GM12878 (cell line): ENCODE measurements around the gene LRRC73.

Experiments
- MXI1 ChIP-seq: fragments of 150-350 bp; IDR thresholded peaks from 2 replicates; pipeline ENCODE4 v1.6.1; 2011; ENCODE audit warnings: low read depth, mild to moderate bottlenecking, inconsistent platforms, low read length, improper control_type of control experiment
- POLR2A ChIP-seq: IDR thresholded peaks from 2 replicates; pipeline ENCODE4 v1.6.1; 2011; ENCODE audit warnings: low read depth, mild to moderate bottlenecking, low read length
- POLR2AphosphoS2 ChIP-seq: IDR thresholded peaks from 2 replicates; pipeline ENCODE4 v1.6.1; 2011; ENCODE audit warnings: low read depth, mild to moderate bottlenecking, low read length, improper control_type of control experiment, moderate library complexity
- TF ChIP-seq, protein P1 (sequence below): IDR thresholded peaks from 2 replicates; pipeline ENCODE4 v1.6.1; 2012; ENCODE audit warnings: mild to moderate bottlenecking, low read depth, low read length
- TF ChIP-seq, protein P2 (sequence below), 3 experiments: IDR thresholded peaks in 2 of 3; conservative IDR thresholded peaks in 1 of 3; 2 replicates each; pipeline ENCODE4 v1.5.1; 2011; ENCODE audit warnings: low read depth in 3 of 3, low read length in 3 of 3, mild to moderate bottlenecking in 3 of 3, control low read depth in 2 of 3, moderate library complexity in 2 of 3, inconsistent platforms in 1 of 3, mixed read lengths in 1 of 3; ENCODE audit not compliant: control insufficient read depth in 2 of 3, insufficient read depth in 1 of 3; ENCODE audit errors: extremely low read depth in 1 of 3
- TF ChIP-seq, protein P3 (sequence below): fragments of 450-650 bp; formaldehyde crosslinking; IDR thresholded peaks from 2 replicates; pipeline ENCODE4 v1.5.0; 2022; ENCODE audit warnings: mild to moderate bottlenecking, missing genetic modification characterization
- TF ChIP-seq, protein P4 (sequence below): fragments of 450-650 bp; IDR thresholded peaks from 2 replicates; pipeline ENCODE4 v1.6.1; 2018; ENCODE audit warnings: mild to moderate bottlenecking, low read depth, moderate library complexity; ENCODE audit not compliant: partially characterized antibody

DNA sequence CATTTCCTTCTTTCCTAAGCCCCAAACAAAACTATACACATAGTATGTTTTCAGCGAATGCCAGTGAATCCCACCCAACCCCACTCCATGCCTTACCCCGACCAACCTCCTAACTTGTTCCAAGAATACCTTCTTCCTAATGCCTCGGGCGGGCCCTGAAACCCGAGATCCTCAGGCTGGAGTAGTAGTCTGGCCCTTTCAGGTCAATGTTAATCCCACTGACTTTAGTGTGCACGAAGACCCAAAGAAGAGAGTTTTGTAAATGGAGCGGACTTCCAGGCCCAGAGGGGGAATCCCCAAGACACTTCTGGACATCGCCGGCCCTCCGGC, 6.2 kb upstream of the LRRC73 start:
- TF ChIP-seq, protein P1, sequence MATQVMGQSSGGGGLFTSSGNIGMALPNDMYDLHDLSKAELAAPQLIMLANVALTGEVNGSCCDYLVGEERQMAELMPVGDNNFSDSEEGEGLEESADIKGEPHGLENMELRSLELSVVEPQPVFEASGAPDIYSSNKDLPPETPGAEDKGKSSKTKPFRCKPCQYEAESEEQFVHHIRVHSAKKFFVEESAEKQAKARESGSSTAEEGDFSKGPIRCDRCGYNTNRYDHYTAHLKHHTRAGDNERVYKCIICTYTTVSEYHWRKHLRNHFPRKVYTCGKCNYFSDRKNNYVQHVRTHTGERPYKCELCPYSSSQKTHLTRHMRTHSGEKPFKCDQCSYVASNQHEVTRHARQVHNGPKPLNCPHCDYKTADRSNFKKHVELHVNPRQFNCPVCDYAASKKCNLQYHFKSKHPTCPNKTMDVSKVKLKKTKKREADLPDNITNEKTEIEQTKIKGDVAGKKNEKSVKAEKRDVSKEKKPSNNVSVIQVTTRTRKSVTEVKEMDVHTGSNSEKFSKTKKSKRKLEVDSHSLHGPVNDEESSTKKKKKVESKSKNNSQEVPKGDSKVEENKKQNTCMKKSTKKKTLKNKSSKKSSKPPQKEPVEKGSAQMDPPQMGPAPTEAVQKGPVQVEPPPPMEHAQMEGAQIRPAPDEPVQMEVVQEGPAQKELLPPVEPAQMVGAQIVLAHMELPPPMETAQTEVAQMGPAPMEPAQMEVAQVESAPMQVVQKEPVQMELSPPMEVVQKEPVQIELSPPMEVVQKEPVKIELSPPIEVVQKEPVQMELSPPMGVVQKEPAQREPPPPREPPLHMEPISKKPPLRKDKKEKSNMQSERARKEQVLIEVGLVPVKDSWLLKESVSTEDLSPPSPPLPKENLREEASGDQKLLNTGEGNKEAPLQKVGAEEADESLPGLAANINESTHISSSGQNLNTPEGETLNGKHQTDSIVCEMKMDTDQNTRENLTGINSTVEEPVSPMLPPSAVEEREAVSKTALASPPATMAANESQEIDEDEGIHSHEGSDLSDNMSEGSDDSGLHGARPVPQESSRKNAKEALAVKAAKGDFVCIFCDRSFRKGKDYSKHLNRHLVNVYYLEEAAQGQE = no peak
- TF ChIP-seq POLR2A (no peak), POLR2AphosphoS2 (no peak), MXI1 (no peak)
- TF ChIP-seq, protein P2, sequence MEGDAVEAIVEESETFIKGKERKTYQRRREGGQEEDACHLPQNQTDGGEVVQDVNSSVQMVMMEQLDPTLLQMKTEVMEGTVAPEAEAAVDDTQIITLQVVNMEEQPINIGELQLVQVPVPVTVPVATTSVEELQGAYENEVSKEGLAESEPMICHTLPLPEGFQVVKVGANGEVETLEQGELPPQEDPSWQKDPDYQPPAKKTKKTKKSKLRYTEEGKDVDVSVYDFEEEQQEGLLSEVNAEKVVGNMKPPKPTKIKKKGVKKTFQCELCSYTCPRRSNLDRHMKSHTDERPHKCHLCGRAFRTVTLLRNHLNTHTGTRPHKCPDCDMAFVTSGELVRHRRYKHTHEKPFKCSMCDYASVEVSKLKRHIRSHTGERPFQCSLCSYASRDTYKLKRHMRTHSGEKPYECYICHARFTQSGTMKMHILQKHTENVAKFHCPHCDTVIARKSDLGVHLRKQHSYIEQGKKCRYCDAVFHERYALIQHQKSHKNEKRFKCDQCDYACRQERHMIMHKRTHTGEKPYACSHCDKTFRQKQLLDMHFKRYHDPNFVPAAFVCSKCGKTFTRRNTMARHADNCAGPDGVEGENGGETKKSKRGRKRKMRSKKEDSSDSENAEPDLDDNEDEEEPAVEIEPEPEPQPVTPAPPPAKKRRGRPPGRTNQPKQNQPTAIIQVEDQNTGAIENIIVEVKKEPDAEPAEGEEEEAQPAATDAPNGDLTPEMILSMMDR (IDR thresholded peaks at IDR 0.05 in 2 of 3, conservative IDR thresholded peaks at IDR 0.05 in 1 of 3; ENCODE audit: control insufficient read depth in 2 of 3, extremely low read depth in 1 of 3, insufficient read depth in 1 of 3, low read depth in 3 of 3, low read length in 3 of 3) = no peak
- TF ChIP-seq, protein P3, sequence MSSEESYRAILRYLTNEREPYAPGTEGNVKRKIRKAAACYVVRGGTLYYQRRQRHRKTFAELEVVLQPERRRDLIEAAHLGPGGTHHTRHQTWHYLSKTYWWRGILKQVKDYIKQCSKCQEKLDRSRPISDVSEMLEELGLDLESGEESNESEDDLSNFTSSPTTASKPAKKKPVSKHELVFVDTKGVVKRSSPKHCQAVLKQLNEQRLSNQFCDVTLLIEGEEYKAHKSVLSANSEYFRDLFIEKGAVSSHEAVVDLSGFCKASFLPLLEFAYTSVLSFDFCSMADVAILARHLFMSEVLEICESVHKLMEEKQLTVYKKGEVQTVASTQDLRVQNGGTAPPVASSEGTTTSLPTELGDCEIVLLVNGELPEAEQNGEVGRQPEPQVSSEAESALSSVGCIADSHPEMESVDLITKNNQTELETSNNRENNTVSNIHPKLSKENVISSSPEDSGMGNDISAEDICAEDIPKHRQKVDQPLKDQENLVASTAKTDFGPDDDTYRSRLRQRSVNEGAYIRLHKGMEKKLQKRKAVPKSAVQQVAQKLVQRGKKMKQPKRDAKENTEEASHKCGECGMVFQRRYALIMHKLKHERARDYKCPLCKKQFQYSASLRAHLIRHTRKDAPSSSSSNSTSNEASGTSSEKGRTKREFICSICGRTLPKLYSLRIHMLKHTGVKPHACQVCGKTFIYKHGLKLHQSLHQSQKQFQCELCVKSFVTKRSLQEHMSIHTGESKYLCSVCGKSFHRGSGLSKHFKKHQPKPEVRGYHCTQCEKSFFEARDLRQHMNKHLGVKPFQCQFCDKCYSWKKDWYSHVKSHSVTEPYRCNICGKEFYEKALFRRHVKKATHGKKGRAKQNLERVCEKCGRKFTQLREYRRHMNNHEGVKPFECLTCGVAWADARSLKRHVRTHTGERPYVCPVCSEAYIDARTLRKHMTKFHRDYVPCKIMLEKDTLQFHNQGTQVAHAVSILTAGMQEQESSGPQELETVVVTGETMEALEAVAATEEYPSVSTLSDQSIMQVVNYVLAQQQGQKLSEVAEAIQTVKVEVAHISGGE (CRISPR knock-in tag) = no peak
- TF ChIP-seq, protein P4, sequence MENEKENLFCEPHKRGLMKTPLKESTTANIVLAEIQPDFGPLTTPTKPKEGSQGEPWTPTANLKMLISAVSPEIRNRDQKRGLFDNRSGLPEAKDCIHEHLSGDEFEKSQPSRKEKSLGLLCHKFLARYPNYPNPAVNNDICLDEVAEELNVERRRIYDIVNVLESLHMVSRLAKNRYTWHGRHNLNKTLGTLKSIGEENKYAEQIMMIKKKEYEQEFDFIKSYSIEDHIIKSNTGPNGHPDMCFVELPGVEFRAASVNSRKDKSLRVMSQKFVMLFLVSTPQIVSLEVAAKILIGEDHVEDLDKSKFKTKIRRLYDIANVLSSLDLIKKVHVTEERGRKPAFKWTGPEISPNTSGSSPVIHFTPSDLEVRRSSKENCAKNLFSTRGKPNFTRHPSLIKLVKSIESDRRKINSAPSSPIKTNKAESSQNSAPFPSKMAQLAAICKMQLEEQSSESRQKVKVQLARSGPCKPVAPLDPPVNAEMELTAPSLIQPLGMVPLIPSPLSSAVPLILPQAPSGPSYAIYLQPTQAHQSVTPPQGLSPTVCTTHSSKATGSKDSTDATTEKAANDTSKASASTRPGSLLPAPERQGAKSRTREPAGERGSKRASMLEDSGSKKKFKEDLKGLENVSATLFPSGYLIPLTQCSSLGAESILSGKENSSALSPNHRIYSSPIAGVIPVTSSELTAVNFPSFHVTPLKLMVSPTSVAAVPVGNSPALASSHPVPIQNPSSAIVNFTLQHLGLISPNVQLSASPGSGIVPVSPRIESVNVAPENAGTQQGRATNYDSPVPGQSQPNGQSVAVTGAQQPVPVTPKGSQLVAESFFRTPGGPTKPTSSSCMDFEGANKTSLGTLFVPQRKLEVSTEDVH = no peak
